Heart left ventricle (tissue), 13 donors: ENCODE measurements around the gene RFPL4A.
"Not testable (repeated sequence)": the region's sequence is repeated elsewhere in the genome, so short reads cannot be mapped to it uniquely, and the experiment has no call there.

Experiments used
- CTCF ChIP-seq, 12 donors: fragments of 200-600 bp; sonication (generic) in 4 of 12; IDR thresholded peaks; one replicate each; pipeline versions ENCODE4 v1.5.0 to v1.8.0; 2018 to 2022; ENCODE audit warnings: antibody characterized with exemption in 12 of 12, mild to moderate bottlenecking in 5 of 12
- POLR2A ChIP-seq, 2 donors: fragments of 450-650 bp; IDR thresholded peaks; one replicate each; pipeline ENCODE4 v1.6.1; 2017; ENCODE audit warnings: antibody characterized with exemption in 2 of 2, mild to moderate bottlenecking in 2 of 2, moderate library complexity in 2 of 2
- donor health status: ischemic (EF 13 %, LVEDD 7.1; RV severe dilation, severe dysfunction).
- donor health status: DM: no; HTN: yes; CAD: no.
- donor health status: DM: no; HTN: no; CAD: no.
- donor health status: ischemic (EF 25% LVEDD 6.9; RV normal size, moderate dysfunction).
- donor health status: ischemic (EF 25% LVEDD 5.7; RV mildly dilated, moderate dysfunction).
- donor health status: ischemic (EF 35%, LVEDD 5.7; RV mildly dilated, moderate dysfunction).
- donor health status: nonischemic (EF 11% LVEDD 7.7; RV severe dilation, severe dysfunction).
- donor health status: DM: yes; HTN: yes; CAD: no.
- donor health status: PGD.
- donor health status: ischemic (EF 29% LVEDD 5.4; RV normal size, mild dysfunction).
- donor health status: nonischemic (EF 23%, LVEDD 6.1; RV moderate dilation, normal function).

GRCh38 chr19:55758797-55759196, at the start of gene RFPL4A:
- TF ChIP-seq CTCF, POLR2A (IDR thresholded peaks at IDR 0.05): not testable (repeated sequence)
